Islet of Langerhans (tissue), 1 donor: ENCODE results near the gene UBL3.

Source experiments
- FAIRE-seq: peaks from one replicate; lab custom pipeline; 2011; peaks lifted over from hg19 to GRCh38; lab: Jason Lieb, UNC

The UBL3 gene

GRCh38 chr13:29856426-29856825 lies 6.0 kb upstream of the UBL3 start:
- peak; percentile 76 for FAIRE-seq

- FAIRE-seq, result no peak
Measured at GRCh38 chr13:29855784-29856183, 5.4 kb upstream of the UBL3 start.

- FAIRE-seq, result no peak
Measured at GRCh38 chr13:29855009-29855408, 4.6 kb upstream of the UBL3 start.

GRCh38 chr13:29853131-29853530 lies 2.7 kb upstream of the UBL3 start:
- no peak for FAIRE-seq

- FAIRE-seq, result no peak
Measured at GRCh38 chr13:29852472-29853054, 2.1 kb upstream of the UBL3 start.

- FAIRE-seq, result no peak
Measured at GRCh38 chr13:29849731-29850212, 645 bp downstream of the UBL3 start.

GRCh38 chr13:29849071-29849631 lies 1.3 kb downstream of the UBL3 start:
- FAIRE-seq, result no peak

- FAIRE-seq, result no peak
Measured at GRCh38 chr13:29847501-29847983, 2.9 kb downstream of the UBL3 start.

GRCh38 chr13:29846475-29847256 lies 3.8 kb downstream of the UBL3 start:
- FAIRE-seq, result no peak

GRCh38 chr13:29845440-29846056 lies 4.9 kb downstream of the UBL3 start:
- FAIRE-seq, result peak; percentile 95

GRCh38 chr13:29844441-29844840 lies 6.0 kb downstream of the UBL3 start:
- no peak for FAIRE-seq

GRCh38 chr13:29840585-29840984 lies 9.8 kb downstream of the UBL3 start:
- FAIRE-seq, result no peak

- FAIRE-seq, result no peak
Measured at GRCh38 chr13:29835280-29836061, 14.9 kb downstream of the UBL3 start.

- FAIRE-seq, result no peak
Measured at GRCh38 chr13:29832761-29833298, 17.6 kb downstream of the UBL3 start.

GRCh38 chr13:29830000-29830399 lies 20.4 kb downstream of the UBL3 start:
- no peak for FAIRE-seq

GRCh38 chr13:29819143-29819542 lies 31.3 kb downstream of the UBL3 start:
- FAIRE-seq, result no peak

GRCh38 chr13:29817604-29818378 lies 32.6 kb downstream of the UBL3 start:
- FAIRE-seq, result peak; percentile 83

GRCh38 chr13:29816715-29817114 lies 33.7 kb downstream of the UBL3 start:
- peak; percentile 36 for FAIRE-seq

- FAIRE-seq, result no peak
Measured at GRCh38 chr13:29815336-29815735, 35.1 kb downstream of the UBL3 start.

GRCh38 chr13:29810898-29811297 lies 39.5 kb downstream of the UBL3 start:
- FAIRE-seq, result no peak

- peak; percentile 51 for FAIRE-seq
Measured at GRCh38 chr13:29810145-29810742, 40.2 kb downstream of the UBL3 start.
